ENCODE results near the gene XYLT1. TPM values are rescaled to one million over a fixed set of nuclear protein-coding genes. Genes with fewer than 3 reads are reported as not detected.
A peak's percentile ranks its signal among the peaks of the same experiment; 100 is the strongest.

Gene XYLT1
- total RNA-seq, 1 donor from 2014 or later = 27.3 TPM

DNA sequence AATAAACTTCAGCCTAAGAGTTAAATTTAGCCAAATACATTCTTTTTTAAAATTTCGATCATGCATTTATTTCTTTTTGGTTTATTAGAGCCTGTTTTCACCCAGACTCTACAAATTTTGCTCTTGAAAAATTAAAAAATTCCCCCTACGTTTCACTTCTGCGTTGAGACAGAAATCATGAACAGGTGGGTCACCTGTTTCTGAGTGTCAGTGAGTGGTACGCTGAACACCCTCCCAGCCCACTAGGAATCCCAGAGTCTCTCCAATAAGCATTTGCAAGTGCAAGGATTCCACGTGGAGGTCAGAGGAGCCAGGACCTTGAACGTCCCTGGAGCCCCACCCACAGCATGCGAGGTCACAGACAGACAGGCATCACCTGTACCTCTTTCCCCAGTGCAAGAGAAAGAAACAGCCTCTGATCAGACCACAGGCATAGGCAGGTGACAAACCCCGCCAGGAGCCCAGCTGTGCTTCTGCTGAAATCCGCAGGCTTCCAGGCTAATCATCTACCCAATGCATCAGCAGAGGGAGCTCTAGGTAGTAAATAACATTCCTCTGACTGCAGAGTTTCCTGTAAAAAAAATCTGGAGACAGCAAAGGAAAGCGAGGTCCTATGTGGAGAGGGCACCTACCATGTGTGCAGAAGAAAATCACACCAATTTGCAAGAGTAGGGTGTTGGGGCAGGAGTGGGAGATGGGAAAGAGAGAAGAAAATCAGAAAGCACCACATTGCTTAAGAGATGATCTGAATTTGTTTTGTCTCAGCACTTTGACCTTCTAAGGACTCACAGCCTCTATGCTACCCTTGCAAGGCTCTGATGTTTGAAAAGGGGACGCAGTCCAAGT, 5.9 kb upstream of the XYLT1 start:
- TF ChIP-seq POLR2A (IDR thresholded peaks at IDR 0.05) = no peak
- TF ChIP-seq, protein P1, sequence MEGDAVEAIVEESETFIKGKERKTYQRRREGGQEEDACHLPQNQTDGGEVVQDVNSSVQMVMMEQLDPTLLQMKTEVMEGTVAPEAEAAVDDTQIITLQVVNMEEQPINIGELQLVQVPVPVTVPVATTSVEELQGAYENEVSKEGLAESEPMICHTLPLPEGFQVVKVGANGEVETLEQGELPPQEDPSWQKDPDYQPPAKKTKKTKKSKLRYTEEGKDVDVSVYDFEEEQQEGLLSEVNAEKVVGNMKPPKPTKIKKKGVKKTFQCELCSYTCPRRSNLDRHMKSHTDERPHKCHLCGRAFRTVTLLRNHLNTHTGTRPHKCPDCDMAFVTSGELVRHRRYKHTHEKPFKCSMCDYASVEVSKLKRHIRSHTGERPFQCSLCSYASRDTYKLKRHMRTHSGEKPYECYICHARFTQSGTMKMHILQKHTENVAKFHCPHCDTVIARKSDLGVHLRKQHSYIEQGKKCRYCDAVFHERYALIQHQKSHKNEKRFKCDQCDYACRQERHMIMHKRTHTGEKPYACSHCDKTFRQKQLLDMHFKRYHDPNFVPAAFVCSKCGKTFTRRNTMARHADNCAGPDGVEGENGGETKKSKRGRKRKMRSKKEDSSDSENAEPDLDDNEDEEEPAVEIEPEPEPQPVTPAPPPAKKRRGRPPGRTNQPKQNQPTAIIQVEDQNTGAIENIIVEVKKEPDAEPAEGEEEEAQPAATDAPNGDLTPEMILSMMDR (IDR thresholded peaks at IDR 0.05) = peak in 2 of 3 experiments; percentile 43 to 63
- intact Hi-C loops (cut with DNase I) = no loop called here
- Histone ChIP-seq H3K27me3 (no peaks in the 10 kb centered on the region), H3K4me3 (no peak overlapping the region), H3K4me1 (peaks cover 24% of the 10 kb centered on the region), H3K36me3 (no peaks in the 10 kb centered on the region), H3K27ac (no peak overlapping the region), H3K9me3 (no peaks in the 10 kb centered on the region)
- DNase-seq (ENCODE audit: extremely low spot score in 2 of 2) = no peak

DNA sequence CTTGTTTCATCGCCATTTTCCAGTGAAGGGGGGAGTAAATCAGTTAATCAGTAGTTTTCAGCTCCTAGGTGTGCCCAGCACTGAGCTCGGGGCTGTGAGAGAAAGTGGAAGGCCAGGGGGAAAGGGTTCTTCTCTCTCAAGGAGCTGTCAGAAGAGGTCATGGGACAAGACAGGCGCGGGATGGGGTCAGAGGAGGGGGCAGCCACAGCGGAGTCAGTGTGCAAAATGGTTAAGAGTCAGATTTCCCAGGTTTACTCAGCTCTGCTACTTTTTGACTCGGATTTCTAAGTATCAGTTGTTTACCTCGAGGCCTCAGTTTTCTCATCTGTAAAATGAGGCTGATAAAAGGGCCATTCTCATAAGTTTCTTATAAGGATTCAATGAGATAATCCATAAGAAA, 4.3 kb upstream of the XYLT1 start:
- Histone ChIP-seq H3K4me1 (peaks cover 26% of the 10 kb centered on the region), H3K9me3 (no peaks in the 10 kb centered on the region), H3K36me3 (no peaks in the 10 kb centered on the region), H3K27me3 (no peaks in the 10 kb centered on the region), H3K27ac (no peak overlapping the region), H3K4me3 (no peak overlapping the region)
- no peak for DNase-seq (ENCODE audit: extremely low spot score in 2 of 2)
- intact Hi-C loops (cut with DNase I) = no loop called here
- TF ChIP-seq POLR2AphosphoS5 (IDR thresholded peaks at IDR 0.05; ENCODE audit: insufficient read depth in 1 of 2, low read depth in 1 of 2) (no peak), POLR2A (IDR thresholded peaks at IDR 0.05) (no peak)
- TF ChIP-seq, protein P1 (IDR thresholded peaks at IDR 0.05) = no peak

DNA sequence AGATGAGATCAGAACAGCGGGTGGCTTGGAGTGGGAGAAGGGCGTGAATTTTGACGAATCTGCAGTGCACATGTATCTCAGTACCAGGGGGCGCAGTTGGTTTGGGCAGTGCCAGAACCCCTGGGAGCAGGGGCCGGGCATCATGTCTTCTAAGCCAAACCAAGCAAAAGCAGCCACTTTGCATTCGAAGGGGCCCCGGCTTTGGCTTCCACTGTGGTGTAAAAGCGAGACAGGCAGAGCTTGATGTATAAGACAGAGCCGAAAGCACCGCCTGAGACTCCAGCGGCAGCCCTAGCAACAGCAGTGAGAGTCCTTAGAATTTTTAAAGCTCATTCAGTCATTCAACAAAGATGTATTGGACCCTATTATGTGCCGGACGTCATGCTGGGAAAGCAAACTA, 3.8 kb upstream of the XYLT1 start:
- peak in 1 of 2 donors; percentile 16 for DNase-seq (ENCODE audit: extremely low spot score in 2 of 2)
- H3K27ac ChIP-seq = peak overlapping the region; percentile 25
- no peaks in the 10 kb centered on the region for H3K36me3 ChIP-seq
- no peak overlapping the region for H3K4me3 ChIP-seq
- H3K4me1 ChIP-seq = peaks cover 32% of the 10 kb centered on the region
- intact Hi-C loops (cut with DNase I) = loop anchor here (5.0 kb wide), 1 partner anchor 77 kb away; no protein-coding TSS in a partner anchor
- H3K27me3 ChIP-seq = no peaks in the 10 kb centered on the region
- no peaks in the 10 kb centered on the region for H3K9me3 ChIP-seq
- TF ChIP-seq, protein P1 (IDR thresholded peaks at IDR 0.05) = no peak
- TF ChIP-seq POLR2AphosphoS5 (IDR thresholded peaks at IDR 0.05; ENCODE audit: insufficient read depth in 1 of 2, low read depth in 1 of 2) (no peak), POLR2A (IDR thresholded peaks at IDR 0.05) (no peak)

DNA sequence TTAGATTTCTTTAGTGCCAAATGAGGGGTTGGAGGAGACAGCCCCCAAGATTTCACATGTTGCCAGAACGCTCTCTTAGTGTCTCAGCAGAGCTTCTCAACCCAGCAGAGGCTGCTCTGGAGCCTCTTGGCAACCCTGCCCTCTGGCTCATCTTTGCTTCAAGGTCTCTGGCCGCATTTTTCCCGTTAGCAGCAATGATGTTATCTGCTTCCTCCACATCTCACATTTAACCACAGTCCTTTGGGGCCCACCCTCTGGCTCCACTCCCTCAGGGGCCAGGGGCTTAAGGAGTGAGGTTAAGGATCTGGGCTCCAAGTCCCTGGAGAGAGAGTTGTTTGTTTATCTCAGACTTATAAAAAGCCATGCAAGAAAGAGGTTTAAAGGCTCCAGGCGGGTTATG, 3.3 kb upstream of the XYLT1 start:
- intact Hi-C loops (cut with DNase I) = loop anchor here (5.0 kb wide), 1 partner anchor 77 kb away; no protein-coding TSS in a partner anchor
- Histone ChIP-seq H3K27me3 (no peaks in the 10 kb centered on the region), H3K27ac (peak overlapping the region; percentile 36), H3K4me3 (no peak overlapping the region), H3K36me3 (no peaks in the 10 kb centered on the region), H3K4me1 (peaks cover 37% of the 10 kb centered on the region), H3K9me3 (no peaks in the 10 kb centered on the region)
- no peak for DNase-seq (ENCODE audit: extremely low spot score in 2 of 2)
- TF ChIP-seq POLR2AphosphoS5 (IDR thresholded peaks at IDR 0.05; ENCODE audit: insufficient read depth in 1 of 2, low read depth in 1 of 2) = no peak
- no peak for TF ChIP-seq POLR2A (IDR thresholded peaks at IDR 0.05)
- TF ChIP-seq, protein P1 (IDR thresholded peaks at IDR 0.05) = no peak

Measured in vagina (tissue), 2 donors.